NCI-H524 (cell line): ENCODE data around the gene TEAD1.

Source experiments
- DNase-seq, 2 experiments: peaks; one replicate each; lab custom pipeline; 2025; lab: John Stamatoyannopoulos, UW

TEAD1 gene

GRCh38 chr11:12764187-12764914 lies 90.1 kb downstream of the TEAD1 start:
- peak; percentile 17 to 73 for DNase-seq

- peak; percentile 43 to 86 for DNase-seq
Measured at GRCh38 chr11:12765428-12765827, 91.2 kb downstream of the TEAD1 start.

- no peak for DNase-seq
Measured at GRCh38 chr11:12767027-12767426, 92.8 kb downstream of the TEAD1 start.

DNA sequence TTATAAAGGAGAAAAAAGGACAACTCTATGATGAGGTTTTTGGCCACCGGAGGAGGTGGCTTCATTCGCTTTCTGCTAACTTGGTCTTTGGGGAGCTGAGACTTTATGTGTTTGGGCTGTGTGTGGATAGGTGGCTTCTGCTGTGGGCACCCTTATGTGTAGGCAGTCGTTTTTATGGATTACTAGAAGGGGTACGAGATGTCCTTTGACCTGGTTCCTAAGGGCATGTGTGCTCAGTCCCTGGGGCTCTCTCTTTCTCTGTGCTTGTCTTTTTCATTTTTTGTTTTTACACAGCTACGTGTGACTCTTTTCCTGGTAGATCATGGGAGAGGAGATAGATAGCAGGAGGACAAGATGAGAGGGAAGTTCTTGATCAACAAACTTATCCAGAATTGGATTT lies 93.4 kb downstream of the TEAD1 start:
- no peak for DNase-seq

- no peak for DNase-seq
Measured at GRCh38 chr11:12768726-12769673, 94.8 kb downstream of the TEAD1 start.

GRCh38 chr11:12769834-12770345 lies 95.7 kb downstream of the TEAD1 start:
- DNase-seq = no peak

- no peak for DNase-seq
Measured at GRCh38 chr11:12770435-12770834, 96.2 kb downstream of the TEAD1 start.

- DNase-seq = no peak
Measured at GRCh38 chr11:12770966-12771597, 96.9 kb downstream of the TEAD1 start.

DNA sequence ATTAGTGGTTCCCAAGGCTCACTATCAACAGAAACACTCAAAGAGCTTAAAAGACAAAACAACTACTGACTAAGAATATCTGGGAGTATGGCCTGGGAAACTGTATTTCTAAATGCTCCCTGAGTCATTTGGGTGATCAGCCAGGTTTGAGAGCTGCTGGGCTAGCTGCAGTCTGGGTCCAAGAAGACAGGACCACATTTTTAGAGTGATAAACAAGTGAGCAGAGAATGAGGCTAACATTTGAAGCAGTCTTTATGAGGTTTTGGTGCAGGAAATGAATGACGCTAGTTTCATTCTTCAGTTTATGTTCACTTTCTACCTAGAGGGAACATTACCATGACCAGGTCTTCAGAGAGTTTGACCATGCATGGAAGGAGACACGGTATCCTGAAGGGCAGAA lies 97.7 kb downstream of the TEAD1 start:
- DNase-seq = no peak

DNA sequence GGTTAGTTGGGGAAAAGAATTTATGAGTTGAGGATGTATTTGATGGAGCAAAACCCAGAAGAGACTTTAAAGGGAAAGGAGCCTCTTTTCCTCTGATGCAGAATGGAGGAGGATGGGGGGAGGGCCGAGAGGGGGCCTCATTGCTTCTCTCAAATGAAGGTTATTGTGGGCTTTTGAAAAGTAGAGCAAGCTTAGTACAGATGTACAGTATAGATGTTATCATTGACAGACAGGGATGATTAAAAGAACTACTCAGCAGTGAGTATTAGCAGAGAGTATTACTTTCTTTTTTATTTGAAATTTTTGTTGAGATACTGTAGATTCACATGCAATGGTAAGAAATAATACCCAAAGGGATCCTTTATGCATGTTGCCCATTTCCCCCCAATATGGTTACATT lies 98.1 kb downstream of the TEAD1 start:
- DNase-seq = no peak

DNA sequence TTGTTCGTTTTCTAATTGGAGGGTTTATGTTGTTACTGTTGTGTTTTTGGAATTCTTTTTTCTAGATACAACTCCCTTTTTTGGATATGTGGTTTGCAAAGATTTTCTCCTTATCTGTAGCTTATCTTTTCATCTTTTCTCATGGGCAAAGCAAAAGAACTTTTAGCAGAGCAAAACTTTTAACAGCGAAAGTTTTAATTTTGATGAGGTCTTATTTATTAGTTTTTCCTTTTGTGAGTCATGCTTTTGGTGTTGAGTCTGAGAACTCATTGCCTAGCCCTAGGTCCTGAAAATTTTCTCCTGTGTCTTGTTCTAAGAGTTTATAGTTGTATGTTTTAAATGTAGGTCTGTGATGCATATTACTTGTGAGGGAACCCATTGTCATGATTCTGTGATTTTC lies 99.4 kb downstream of the TEAD1 start:
- DNase-seq = no peak

- peak; percentile 9 to 70 for DNase-seq
Measured at GRCh38 chr11:12775955-12776354, 101.7 kb downstream of the TEAD1 start.

DNA sequence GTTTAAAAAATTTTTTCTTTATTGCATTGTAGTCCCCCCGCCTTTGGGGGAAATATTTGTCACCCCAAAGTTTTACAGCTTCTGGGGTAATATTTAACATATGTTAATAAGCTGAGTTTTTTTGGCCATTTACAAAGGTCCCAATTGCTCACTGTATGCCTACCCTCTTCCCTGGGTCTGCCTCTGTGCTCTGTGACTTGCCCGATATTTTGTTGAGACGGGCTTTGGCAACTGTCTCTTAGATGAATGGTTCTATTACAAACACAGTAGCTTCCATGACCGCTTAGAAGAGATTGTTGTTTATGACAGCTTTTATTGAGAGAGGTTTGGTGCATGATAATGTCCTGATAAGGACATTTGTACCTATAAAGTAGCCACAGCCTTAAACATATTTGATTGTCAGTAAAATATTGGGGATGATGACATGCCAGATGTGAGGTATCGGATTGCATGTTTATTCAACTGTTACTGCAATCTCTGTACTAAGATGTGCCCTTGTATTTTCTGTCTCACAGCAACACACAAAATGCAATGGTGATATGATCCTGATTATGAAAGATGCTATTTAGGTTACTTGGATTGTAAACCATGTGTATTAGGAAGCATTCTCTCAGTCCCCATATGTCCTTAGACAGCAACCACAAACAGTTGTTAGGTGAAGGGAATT lies 103.1 kb downstream of the TEAD1 start:
- peak in 1 of 2 experiments; percentile 33 for DNase-seq

DNA sequence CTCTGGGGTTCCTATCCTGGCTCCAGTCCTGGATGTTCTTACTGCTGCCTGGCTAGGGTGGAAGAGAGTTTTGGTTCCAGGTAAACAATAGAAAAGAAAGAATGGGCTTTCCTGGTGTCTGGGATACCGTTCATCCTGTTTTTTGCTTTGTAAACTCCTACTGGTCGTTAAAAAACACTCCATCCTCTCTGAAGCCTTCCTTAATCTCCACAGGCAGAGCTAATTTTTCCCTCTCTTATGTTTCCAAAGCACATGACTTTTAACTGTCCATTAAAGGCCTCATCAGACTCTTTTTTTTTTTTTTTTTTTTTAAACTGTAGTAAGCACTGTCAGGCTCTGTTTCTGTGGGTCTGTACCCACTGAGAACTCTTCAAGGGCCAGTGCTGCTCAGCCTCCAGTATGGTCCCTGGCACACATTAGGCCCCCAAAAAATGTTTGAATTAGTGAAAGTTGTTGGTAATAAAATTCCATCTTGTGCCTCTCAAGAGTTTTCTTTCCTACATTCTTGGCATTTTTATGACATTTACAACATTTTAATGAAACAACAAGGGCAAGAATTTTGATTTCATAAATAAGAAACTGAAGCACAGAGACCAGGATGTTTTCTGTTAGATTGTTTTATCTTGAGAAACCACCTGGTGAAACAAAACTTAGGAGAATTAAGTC lies 104.2 kb downstream of the TEAD1 start:
- DNase-seq = no peak

GRCh38 chr11:12783765-12784164 lies 109.5 kb downstream of the TEAD1 start:
- DNase-seq = no peak

DNA sequence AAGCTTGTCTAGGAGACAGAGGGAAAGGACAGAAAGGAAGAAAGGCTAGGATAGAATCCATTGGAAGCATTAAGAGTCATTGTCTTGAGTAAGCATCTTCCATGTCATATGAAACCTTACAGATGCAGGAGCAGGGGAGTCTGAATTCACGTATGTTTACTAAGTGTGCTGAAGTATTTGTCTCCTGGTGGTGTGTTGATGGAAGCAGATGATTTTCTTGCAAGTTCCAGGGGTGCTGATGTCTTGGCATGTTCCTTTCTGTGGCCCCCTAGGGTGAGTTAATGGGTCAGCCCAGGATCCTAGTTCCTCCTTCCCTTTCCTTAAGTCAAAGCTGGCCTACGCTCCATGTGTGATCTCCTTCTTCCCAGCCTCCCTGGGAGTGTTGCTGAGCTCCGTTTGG lies 110.2 kb downstream of the TEAD1 start:
- DNase-seq = no peak

GRCh38 chr11:12784987-12785386 lies 110.8 kb downstream of the TEAD1 start:
- DNase-seq = no peak

DNA sequence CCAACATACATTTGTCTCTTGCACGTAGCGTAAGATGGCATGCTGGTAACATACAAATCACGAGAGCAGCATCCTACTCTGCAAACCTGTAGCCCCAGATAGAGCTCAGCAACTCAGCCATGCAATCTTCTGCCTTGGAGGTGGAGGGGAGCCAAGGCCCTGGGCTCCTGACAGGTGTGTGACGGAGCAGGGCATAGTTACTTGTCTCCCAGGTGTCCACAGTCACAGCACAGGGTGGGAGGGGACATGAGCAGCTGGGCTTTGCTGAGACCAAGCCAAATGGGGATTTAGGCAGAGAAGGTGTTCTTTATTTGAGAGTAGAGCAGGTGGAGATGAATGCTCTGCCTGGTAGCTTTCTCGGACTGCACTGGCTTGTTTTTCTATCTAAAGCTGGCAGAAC lies 111.7 kb downstream of the TEAD1 start:
- no peak for DNase-seq

GRCh38 chr11:12786450-12786849 lies 112.2 kb downstream of the TEAD1 start:
- no peak for DNase-seq

GRCh38 chr11:12786891-12787290 lies 112.7 kb downstream of the TEAD1 start:
- DNase-seq = no peak

DNA sequence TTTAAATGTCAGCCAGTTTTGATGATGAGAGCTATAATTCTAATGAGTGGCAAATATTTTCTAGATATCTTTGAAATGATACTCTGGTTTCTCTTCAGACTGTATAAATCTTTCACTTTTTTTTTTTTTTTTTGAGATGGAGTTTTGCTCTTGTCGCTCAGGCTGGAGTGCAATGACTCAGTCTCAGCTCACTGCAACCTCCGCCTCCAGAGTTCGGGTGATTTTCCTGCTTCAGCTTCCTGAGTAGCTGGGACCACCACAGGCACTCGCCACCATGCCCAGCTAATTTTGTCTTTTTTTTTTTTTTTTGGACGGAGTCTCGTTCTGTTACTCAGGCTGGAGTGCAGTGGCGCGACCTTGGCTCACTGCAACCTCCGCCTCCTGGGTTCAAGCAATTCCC lies 113.6 kb downstream of the TEAD1 start:
- no peak for DNase-seq
